Fibroblast of lung (primary cell): ENCODE data around the gene BTBD16. TPM values are rescaled to one million over a fixed set of nuclear protein-coding genes. Genes with fewer than 3 reads are reported as not detected.

Source experiments
- DNase-seq, 2 donors: peaks; one replicate each; pipeline versions ENCODE4 v3.0.0 to v3.0.0-alpha.2; 2010; ENCODE audit warnings: low read depth in 2 of 2
- H2AFZ ChIP-seq: 2 replicates; pipeline ENCODE4 v1.5.1; 2012; ENCODE audit warnings: low read length, control low read depth, inconsistent platforms
- H3K27ac ChIP-seq: 2 replicates; pipeline ENCODE4 v1.5.1; 2011; ENCODE audit warnings: low read length, control low read depth; ENCODE audit not compliant: insufficient read depth
- H3K27me3 ChIP-seq: 2 replicates; pipeline ENCODE4 v1.5.1; 2011; ENCODE audit warnings: mild to moderate bottlenecking, low read length; ENCODE audit not compliant: control insufficient read depth, insufficient read depth
- H3K36me3 ChIP-seq: 2 replicates; pipeline ENCODE4 v1.5.1; 2011; ENCODE audit warnings: low read length; ENCODE audit not compliant: control insufficient read depth, insufficient read depth
- H3K4me1 ChIP-seq: 2 replicates; pipeline ENCODE4 v1.5.1; 2011; ENCODE audit warnings: low read length; ENCODE audit not compliant: control insufficient read depth, insufficient read depth; ENCODE audit errors: extremely low read depth
- H3K4me2 ChIP-seq: 2 replicates; pipeline ENCODE4 v1.5.1; 2011; ENCODE audit warnings: low read length, control low read depth; ENCODE audit not compliant: insufficient read depth; ENCODE audit errors: extremely low read depth
- H3K4me3 ChIP-seq, 4 experiments: fragments of 200-600 bp in 1 of 4; sonication (generic) in 1 of 4; replicated peaks in 1 of 4; 2 replicates each; pipeline ENCODE4 v1.5.1; 2011 to 2016; ENCODE audit warnings: low read length in 4 of 4, low read depth in 3 of 4, mild to moderate bottlenecking in 3 of 4, control low read depth in 2 of 4, inconsistent platforms in 1 of 4, mixed read lengths in 1 of 4; ENCODE audit not compliant: insufficient read depth in 1 of 4; ENCODE audit errors: control extremely low read depth in 1 of 4
- H3K79me2 ChIP-seq: 2 replicates; pipeline ENCODE4 v1.5.1; 2012; ENCODE audit warnings: mild to moderate bottlenecking, low read length, inconsistent platforms; ENCODE audit not compliant: control insufficient read depth, insufficient read depth
- H3K9ac ChIP-seq: 2 replicates; pipeline ENCODE4 v1.5.1; 2011; ENCODE audit warnings: mild to moderate bottlenecking, low read length, control low read depth; ENCODE audit not compliant: insufficient read depth
- H3K9me3 ChIP-seq: 2 replicates; pipeline ENCODE4 v1.5.1; 2012; ENCODE audit warnings: low read depth, low read length; ENCODE audit not compliant: control insufficient read depth, insufficient read depth
- H4K20me1 ChIP-seq: 2 replicates; pipeline ENCODE4 v1.5.1; 2011; ENCODE audit warnings: low read length; ENCODE audit not compliant: control insufficient read depth, insufficient read depth; ENCODE audit errors: extremely low read depth
- EZH2 ChIP-seq: IDR thresholded peaks from 2 replicates; pipeline ENCODE4 v1.5.1; 2012; ENCODE audit warnings: low read length, control low read depth, mild to moderate bottlenecking; ENCODE audit errors: missing control alignments
- polyA plus RNA-seq, 2 donors: library from polyadenylated mRNA; depleted of rRNA in 1 of 2; stranded (reverse) in 1 of 2; unstranded in 1 of 2; fragments of >200 nt; gene quantifications; 2 replicates each; pipeline ENCODE4 v1.2.1, GENCODE V29; 2011 to 2012; ENCODE audit warnings: missing spikeins in 1 of 2
- total RNA-seq: library from RNA; depleted of rRNA; stranded (reverse); fragments of >200 nt; gene quantifications from 2 replicates; pipeline ENCODE4 v1.2.1, GENCODE V29; 2014
- TF ChIP-seq, protein P1 (sequence below), 2 donors: IDR thresholded peaks in 1 of 2; conservative IDR thresholded peaks in 1 of 2; 1 replicate in 1 of 2; 2 replicates in 1 of 2; pipeline ENCODE4 v1.5.1; 2011 to 2012; ENCODE audit warnings: low read length in 2 of 2, control low read depth in 1 of 2, inconsistent platforms in 1 of 2, low read depth in 1 of 2, mild to moderate bottlenecking in 1 of 2

Gene BTBD16
- total and polyA plus RNA-seq, 2 donors (not counting 1 experiment from before 2014, with no cell fraction given) = not detected

DNA sequence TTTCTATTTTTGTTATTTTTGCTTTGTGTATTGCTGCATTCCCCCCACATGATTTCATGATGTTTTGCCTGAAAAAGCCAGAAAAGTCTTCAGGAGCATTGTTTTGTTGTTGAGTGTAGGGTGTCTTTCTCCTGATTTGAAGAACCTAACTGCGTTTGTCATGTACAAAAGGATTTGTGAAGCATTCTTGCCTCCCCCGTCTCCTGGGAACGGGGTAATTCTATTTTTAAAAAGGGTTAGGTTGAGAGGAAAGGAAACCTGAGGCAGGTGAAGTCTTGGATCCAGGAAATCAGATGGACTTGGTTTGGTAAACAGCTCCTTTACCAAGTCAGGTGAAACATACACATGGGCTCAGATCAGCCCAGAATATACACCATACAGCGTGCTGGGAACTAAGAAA is 26.0 kb upstream of the BTBD16 start:
- no peaks in the 10 kb centered on the region for H3K79me2 ChIP-seq
- no peaks in the 10 kb centered on the region for H4K20me1 ChIP-seq
- no peak overlapping the region for H3K27ac ChIP-seq
- DNase-seq = no peak
- no peak overlapping the region for H2AFZ ChIP-seq
- H3K4me3 ChIP-seq = no peak overlapping the region
- no peak overlapping the region for H3K4me2 ChIP-seq
- TF ChIP-seq, protein P1, sequence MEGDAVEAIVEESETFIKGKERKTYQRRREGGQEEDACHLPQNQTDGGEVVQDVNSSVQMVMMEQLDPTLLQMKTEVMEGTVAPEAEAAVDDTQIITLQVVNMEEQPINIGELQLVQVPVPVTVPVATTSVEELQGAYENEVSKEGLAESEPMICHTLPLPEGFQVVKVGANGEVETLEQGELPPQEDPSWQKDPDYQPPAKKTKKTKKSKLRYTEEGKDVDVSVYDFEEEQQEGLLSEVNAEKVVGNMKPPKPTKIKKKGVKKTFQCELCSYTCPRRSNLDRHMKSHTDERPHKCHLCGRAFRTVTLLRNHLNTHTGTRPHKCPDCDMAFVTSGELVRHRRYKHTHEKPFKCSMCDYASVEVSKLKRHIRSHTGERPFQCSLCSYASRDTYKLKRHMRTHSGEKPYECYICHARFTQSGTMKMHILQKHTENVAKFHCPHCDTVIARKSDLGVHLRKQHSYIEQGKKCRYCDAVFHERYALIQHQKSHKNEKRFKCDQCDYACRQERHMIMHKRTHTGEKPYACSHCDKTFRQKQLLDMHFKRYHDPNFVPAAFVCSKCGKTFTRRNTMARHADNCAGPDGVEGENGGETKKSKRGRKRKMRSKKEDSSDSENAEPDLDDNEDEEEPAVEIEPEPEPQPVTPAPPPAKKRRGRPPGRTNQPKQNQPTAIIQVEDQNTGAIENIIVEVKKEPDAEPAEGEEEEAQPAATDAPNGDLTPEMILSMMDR (conservative IDR thresholded peaks at IDR 0.05 in 1 of 2, IDR thresholded peaks at IDR 0.05 in 1 of 2; ENCODE audit: low read depth in 1 of 2, low read length in 2 of 2) = no peak
- no peak for TF ChIP-seq EZH2
- no peaks in the 10 kb centered on the region for H3K4me1 ChIP-seq
- no peak overlapping the region for H3K9ac ChIP-seq
- no peaks in the 10 kb centered on the region for H3K27me3 ChIP-seq
- no peaks in the 10 kb centered on the region for H3K9me3 ChIP-seq
- H3K36me3 ChIP-seq = peaks cover 2% of the 10 kb centered on the region

DNA sequence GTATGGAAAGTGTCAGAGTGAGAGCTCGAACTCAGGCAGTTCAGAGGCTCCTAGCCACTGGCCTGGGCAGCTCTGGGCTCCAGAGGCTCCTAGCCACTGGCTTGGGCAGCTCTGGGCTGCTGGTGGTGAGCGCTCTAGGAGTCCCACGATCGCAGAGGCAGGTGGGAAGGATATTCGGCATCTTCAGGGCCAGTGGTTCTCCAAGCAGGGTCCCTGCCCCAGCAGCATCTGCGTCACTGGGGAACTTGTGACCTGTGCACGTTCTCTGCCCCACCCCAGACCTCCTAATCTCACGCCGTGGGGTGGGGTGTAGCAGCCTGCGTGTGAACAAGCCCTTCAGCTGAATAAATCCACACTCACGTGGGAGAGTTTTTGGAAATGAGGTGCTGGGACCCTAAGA is 25.2 kb upstream of the BTBD16 start:
- peaks cover 2% of the 10 kb centered on the region for H3K36me3 ChIP-seq
- H3K4me3 ChIP-seq = no peak overlapping the region

DNA sequence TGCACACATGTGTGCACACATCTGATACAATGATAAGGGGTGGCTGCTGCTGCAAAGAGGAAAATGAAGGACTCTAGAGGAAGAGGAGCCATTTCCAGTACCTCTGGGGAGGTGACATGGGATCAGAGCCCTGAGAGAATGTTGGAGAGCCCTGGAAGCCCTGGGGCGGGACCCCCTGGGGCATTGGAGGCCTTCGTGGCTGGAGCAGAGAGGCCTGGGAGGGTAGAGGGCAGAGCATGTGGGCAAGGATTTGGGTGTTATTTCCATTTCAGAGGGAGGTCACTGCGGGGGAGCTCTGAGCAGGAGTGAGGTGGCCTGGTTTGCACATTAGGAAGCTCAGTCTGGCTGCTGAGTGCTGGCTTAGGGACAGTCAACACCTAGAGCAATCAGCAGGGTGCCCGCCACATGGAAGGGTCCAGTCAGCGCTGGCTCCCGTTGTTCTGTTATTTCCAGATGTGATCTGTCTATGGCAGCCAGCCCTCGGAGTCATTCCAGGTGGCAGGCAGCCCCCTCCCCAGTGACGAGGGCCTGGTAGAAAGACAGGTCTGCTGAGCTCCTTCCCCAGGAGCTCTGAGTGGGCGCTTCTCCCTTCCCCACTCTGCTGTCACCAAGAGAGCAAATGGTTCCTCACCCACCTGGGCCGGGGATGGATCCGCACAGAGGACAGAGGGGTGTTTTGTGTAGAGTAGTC is 24.1 kb upstream of the BTBD16 start:
- Histone ChIP-seq H3K9ac (no peak overlapping the region), H3K4me3 (no peak overlapping the region), H4K20me1 (no peaks in the 10 kb centered on the region), H3K27me3 (no peaks in the 10 kb centered on the region), H3K9me3 (no peaks in the 10 kb centered on the region), H3K36me3 (peaks cover 2% of the 10 kb centered on the region), H3K79me2 (no peaks in the 10 kb centered on the region), H3K4me2 (no peak overlapping the region), H2AFZ (no peak overlapping the region), H3K4me1 (no peaks in the 10 kb centered on the region), H3K27ac (no peak overlapping the region)
- no peak for DNase-seq
- no peak for TF ChIP-seq EZH2

More for the DNA sequence above, 25.2 kb upstream of the BTBD16 start:
- Histone ChIP-seq H3K4me2 (no peak overlapping the region), H3K9me3 (no peaks in the 10 kb centered on the region), H4K20me1 (no peaks in the 10 kb centered on the region), H3K4me1 (no peaks in the 10 kb centered on the region), H3K79me2 (no peaks in the 10 kb centered on the region), H3K27me3 (no peaks in the 10 kb centered on the region), H2AFZ (no peak overlapping the region), H3K9ac (no peak overlapping the region), H3K27ac (no peak overlapping the region)
- DNase-seq = no peak
- TF ChIP-seq EZH2 = no peak
